OCI-M1 (cell line): Measurements from ENCODE around the gene ALPK3.
"Not testable (repeated sequence)": the region's sequence is repeated elsewhere in the genome, so short reads cannot be mapped to it uniquely, and the experiment has no call there.

Experiments
- DNase-seq: peaks from one replicate; lab custom pipeline; 2025; lab: John Stamatoyannopoulos, UW

ALPK3 gene

GRCh38 chr15:84874981-84875699 is 58.0 kb downstream of the ALPK3 start:
- no peak for DNase-seq

GRCh38 chr15:84876269-84876668 is 59.1 kb downstream of the ALPK3 start:
- no peak for DNase-seq

- DNase-seq: not testable (repeated sequence)
Observed at GRCh38 chr15:84877701-84878100, 60.5 kb downstream of the ALPK3 start.

GRCh38 chr15:84878504-84878903 is 61.3 kb downstream of the ALPK3 start:
- DNase-seq: peak; percentile 63

- DNase-seq: no peak
Observed at GRCh38 chr15:84879088-84879780, 62.1 kb downstream of the ALPK3 start.

GRCh38 chr15:84880007-84880406 is 62.9 kb downstream of the ALPK3 start:
- no peak for DNase-seq

GRCh38 chr15:84880822-84881519 is 63.8 kb downstream of the ALPK3 start:
- DNase-seq: no peak

- no peak for DNase-seq
Observed at GRCh38 chr15:84881520-84881830, 64.3 kb downstream of the ALPK3 start.

- no peak for DNase-seq
Observed at GRCh38 chr15:84883466-84883865, 66.3 kb downstream of the ALPK3 start.

- no peak for DNase-seq
Observed at GRCh38 chr15:84883916-84884781, 67.0 kb downstream of the ALPK3 start, which contains the start of gene SLC28A1. Gene SLC28A1 (plus strand): TSS chr15:84884662. CDS start chr15:84887761, 3,099 bp downstream.

GRCh38 chr15:84885801-84886200 is 68.6 kb downstream of the ALPK3 start:
- no peak for DNase-seq

GRCh38 chr15:84886211-84886983 is 69.2 kb downstream of the ALPK3 start:
- DNase-seq: no peak

- DNase-seq: no peak
Observed at GRCh38 chr15:84886984-84887299, 69.8 kb downstream of the ALPK3 start.

GRCh38 chr15:84887938-84888337 is 70.8 kb downstream of the ALPK3 start:
- DNase-seq: no peak

GRCh38 chr15:84888639-84889038 is 71.5 kb downstream of the ALPK3 start:
- DNase-seq: no peak

GRCh38 chr15:84889313-84889990 is 72.3 kb downstream of the ALPK3 start:
- DNase-seq: no peak

- DNase-seq: no peak
Observed at GRCh38 chr15:84889991-84890669, 73.0 kb downstream of the ALPK3 start.

GRCh38 chr15:84890670-84891162 is 73.6 kb downstream of the ALPK3 start:
- DNase-seq: no peak

GRCh38 chr15:84891339-84891738 is 74.2 kb downstream of the ALPK3 start:
- no peak for DNase-seq

- no peak for DNase-seq
Observed at GRCh38 chr15:84892786-84893307, 75.7 kb downstream of the ALPK3 start.
